Keratinocyte (primary cell): ENCODE data around the gene CCDC102A.

Experiments used
- CTCF ChIP-seq, 3 experiments: IDR thresholded peaks in 1 of 3; conservative IDR thresholded peaks in 1 of 3; optimal IDR thresholded peaks in 1 of 3; 2 replicates in 2 of 3; 3 replicates in 1 of 3; pipeline versions ENCODE3 to v1.5.1; 2011; ENCODE audit warnings: low read length in 3 of 3, mild to moderate bottlenecking in 3 of 3, moderate library complexity in 2 of 3, control low read depth in 1 of 3, inconsistent platforms in 1 of 3; ENCODE audit not compliant: insufficient read depth in 2 of 3; ENCODE audit errors: extremely low read depth in 1 of 3
- EZH2 ChIP-seq: IDR thresholded peaks from one replicate; pipeline ENCODE4 v1.6.1; 2012; ENCODE audit warnings: inconsistent platforms, mild to moderate bottlenecking, low read length, moderate library complexity

GRCh38 chr16:57531253-57531575 lies 5.2 kb downstream of the CCDC102A start:
- TF ChIP-seq CTCF (optimal IDR thresholded peaks at IDR 0.05 in 1 of 3, IDR thresholded peaks at IDR 0.05 in 1 of 3, conservative IDR thresholded peaks at IDR 0.05 in 1 of 3; ENCODE audit: extremely low read depth in 1 of 3, insufficient read depth in 2 of 3, low read length in 3 of 3) = no peak
- TF ChIP-seq EZH2 = no peak
